Muscle of back (tissue), 11 donors: Measurements from ENCODE around the gene MIPOL1. TPM values are rescaled to one million over a fixed set of nuclear protein-coding genes. Genes with fewer than 3 reads are reported as not detected.
"Not testable (repeated sequence)": the region's sequence is repeated elsewhere in the genome, so short reads cannot be mapped to it uniquely, and the experiment has no call there.

Experiments used
- DNase-seq, 3 donors: peaks; one replicate each; pipeline versions ENCODE4 v3.0.0 to v3.0.0-alpha.2; 2013
- polyA plus RNA-seq, 10 donors: library from polyadenylated mRNA; unstranded; fragments of 120-200 nt; gene quantifications; one replicate each; pipeline ENCODE4 v1.2.1, GENCODE V29; 2013; ENCODE audit not compliant: insufficient read length in 10 of 10

MIPOL1 gene
- polyA plus RNA-seq, 10 donors: 4.2 to 8.3 (median 4.9) TPM

DNA sequence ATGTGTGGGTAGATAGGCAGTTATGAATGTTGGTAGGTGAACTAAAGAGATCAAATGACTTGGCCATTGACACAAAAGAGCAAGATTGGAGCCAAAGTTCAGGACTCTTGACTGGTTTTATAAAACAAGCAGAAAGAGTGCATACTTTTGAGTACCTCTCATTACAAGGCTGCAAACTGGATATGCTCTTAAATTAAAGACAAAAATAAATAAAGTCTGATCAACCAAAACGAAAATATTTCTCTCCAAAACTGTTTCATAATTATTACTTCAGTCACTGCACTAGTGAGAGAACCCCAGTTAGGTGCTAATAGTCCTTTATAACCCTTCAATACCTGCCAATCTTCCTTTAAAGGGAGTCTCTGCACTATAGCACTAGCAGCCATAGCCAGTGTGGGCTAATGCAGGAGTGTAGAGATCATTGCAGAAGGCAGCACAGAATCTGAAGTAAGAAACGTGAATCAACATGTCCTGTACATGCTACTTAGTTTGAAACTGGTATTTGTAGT, 250.2 kb downstream of the MIPOL1 start:
- DNase-seq: no peak

DNA sequence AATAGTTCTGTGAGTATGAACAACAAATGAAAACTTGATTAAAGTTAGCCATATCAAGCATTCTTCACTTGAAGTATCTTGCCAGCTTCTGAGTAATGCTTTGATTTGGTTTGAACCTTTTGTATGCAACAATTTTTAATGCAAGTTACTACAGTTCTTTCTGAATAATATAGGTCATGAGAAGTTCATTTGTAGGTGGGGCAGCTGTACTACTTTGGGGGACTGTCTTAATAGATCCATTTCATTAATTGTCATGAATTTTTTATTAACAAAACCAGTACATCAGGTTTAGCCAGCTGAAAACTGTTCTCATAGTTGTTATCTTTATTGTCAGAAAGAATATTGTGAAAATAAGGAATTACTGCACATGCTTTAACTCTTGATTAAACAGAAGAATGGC, 254.6 kb downstream of the MIPOL1 start:
- DNase-seq: no peak

DNA sequence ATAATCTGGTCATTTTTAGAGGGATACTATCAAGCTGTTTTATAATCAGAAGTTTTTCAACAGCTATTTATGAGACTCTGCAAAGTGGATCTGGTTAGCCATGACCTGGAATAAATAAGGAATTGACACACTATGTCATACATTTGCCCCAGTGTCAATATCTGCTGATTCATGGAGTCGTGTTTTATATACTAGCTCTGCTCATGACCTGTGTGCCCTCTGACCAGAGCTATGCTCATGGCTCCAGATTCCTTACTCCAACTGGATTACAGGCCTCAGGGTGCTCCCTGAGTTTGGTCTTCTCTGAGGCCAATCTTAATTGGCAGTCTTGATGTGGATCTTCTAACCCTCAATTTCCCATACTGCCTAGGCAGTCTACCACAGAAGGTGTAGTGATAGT, 256.2 kb downstream of the MIPOL1 start:
- no peak for DNase-seq

DNA sequence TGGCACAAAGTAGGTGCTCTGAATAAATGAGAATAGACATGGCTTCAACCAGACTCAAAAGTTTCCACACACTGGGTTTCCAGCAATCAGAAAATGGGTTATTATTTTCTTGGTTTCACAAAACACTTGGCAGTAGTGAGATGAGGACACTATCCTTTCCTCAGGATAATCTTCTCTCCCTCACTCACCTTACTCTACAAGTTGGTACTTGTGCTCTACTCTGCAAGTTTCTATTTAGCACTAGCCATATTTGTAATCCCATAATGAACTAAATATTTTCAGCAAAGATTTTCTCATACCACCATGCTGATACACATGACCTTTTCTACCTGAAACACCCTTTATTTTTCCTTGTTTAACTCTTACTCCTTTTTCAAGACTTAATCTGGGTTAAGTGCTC, 259.6 kb downstream of the MIPOL1 start:
- no peak for DNase-seq

DNA sequence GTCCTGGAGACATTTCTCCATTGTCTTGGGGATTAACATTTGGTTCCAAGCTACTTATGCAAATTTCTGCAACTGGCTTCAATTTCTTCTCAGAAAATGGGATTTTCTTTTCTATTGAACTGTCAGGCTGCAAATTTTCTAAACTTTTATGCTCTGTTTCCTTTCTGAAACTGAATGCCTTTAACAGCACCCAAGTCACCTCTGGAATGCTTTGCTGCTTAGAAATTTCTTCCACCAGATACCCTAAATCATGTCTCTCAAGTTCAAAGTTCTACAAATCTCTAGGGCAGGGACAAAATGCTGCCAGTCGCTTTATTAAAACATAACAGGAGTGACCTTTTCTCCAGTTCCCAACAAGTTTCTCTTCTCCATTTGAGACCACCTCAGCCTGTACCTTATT, 264.7 kb downstream of the MIPOL1 start:
- not testable (repeated sequence) for DNase-seq

DNA sequence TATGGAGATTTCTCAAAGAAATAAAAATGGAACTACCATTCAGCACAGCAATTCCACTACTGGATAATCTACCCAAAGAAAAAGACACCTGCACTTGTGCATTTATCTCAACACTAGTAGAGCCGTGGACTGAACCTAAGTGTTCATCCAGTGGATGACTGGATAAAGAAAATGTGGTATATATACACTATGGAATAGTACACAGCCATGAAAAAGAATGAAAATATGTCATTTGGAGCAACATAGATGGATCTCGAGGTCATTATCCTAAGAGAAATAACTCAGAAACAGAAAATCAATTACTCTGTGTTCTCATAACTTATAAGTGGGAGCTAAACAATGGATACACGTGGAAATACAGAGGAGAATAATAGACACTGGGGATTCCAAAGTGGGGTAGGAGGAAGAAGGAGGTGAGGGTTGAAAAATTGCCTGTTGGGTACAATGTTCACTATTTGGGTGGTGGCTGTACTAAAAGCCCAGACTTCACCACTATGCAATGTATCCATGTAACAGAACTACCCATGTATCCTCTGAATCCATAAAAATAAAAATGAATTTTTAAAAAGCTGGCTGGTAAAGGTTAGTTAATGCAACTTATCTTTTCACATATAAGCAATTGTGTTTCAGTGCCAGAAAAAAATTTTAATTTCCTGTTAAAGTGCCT, 266.6 kb downstream of the MIPOL1 start:
- DNase-seq: no peak

DNA sequence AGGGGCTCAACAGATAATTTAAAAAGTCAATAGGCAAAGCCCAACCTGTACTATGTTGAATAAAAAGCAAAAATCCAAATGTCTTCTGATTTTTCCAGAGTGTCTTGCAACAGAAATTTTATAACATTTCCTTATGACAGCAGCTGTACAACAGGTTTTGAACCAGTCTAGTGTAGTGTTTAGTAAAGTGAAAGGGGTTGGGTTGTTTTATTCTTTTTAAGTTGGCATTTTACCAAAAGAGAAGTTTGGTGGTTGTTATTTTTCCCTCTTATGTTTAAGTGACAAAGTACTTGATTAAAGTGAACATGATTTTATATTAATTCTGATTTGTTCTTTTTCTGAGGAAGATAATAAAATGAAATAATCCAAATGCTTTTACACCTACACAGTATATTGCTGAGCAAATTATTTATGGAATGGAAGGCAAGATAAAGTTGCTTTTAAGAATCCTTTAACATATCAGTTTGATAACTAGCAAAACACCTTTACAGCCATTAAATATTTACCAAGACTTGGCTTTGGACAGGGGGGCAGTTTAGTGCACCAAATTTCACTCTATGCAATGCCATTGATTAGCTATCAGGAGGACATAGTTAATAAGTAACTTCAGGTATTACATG, 268.4 kb downstream of the MIPOL1 start:
- DNase-seq: no peak

DNA sequence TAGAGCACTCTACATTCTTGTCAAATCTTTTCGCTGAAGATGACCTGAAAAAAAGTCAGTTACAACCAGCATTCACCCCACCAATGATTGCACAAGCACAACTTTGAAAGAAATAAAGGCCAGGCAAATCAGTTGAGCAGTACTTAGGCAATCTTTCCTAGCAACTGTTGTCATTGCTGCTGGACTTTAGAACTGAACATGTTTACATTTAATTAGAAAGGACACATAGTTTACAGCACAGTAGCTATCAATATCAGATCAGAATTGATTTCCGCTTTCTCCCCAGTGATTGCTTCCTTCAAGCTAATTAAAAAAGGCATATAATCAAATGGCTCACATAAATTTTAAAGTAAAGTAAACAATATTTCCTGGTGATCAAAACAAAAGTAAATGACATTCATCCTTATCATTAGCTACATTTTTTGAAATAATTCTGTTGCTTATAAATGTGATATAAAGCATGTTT, 268.9 kb downstream of the MIPOL1 start:
- DNase-seq: no peak

DNA sequence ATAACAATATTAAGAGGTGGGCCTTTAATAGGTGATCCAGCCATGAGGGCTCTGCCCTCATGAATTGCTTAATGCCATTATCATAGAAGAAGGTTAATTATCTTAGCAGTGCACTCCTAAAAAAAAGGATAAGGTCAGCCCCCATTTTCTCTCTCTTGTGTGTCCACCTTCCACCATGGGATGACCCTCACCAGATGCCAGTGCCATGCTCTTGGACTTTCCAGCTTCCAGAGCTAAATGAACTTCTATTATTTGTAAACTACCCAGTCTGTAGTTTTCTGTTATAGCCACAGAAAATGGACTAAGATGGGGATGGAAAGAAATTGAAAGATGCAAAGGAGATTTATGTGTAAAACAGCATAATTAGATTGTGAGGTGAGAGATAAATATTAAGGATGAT, 271.9 kb downstream of the MIPOL1 start:
- no peak for DNase-seq

DNA sequence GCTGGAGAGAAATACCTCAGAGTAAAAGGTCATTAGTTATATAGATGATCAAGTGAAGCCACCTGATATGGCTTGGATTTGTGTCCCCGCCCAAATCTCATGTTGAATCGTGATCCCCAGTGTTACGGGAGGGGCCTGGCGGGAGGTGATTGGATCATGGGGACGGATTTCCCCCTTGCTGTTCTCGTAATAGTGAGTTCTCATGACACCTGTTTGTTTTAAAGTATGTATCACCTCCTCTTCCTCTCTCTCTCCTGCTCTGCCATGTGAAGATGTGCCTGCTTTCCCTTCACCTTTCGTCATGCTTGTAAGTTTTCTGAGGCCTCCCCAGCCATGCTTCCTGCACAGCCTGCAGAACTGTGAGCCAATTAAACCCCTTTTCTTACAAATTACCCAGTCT, 272.5 kb downstream of the MIPOL1 start:
- no peak for DNase-seq

DNA sequence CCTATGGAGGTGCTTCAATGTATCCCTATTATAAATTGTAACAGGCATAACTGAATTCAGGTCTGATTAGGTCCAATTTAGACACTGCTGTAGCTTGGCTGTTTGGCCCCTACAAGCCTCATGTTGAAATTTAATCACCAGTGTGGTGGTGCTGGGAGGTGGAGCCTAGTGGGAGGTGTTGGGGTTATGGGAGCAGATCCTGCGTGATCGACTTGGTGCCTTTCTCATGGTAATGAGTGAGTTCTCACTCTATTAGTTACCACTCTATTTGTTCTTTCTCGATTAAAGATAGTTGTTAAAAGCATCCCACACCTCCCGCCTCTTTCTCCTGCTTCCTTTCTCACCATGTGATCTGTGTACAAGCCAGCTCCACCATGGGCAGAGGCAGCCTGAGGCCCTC, 275.2 kb downstream of the MIPOL1 start:
- DNase-seq: no peak

DNA sequence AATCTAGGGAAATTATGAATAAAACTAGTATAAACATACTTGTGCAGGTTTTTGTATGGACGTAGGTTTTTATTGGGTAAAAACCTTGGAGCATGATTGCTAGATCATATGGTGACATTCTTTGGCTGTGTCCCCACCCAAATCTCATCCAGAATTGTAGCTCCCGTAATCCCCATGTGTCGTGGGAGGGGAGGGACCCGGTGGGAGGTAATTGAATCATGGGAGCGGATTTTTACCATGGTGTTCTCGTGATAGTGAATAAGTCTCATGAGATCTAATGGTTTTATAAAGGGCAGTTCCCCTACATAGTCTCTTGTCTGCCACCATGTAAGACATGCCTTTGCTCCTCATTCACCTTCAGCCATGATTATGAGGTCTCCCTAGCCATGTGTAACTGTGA, 276.5 kb downstream of the MIPOL1 start:
- DNase-seq: no peak

DNA sequence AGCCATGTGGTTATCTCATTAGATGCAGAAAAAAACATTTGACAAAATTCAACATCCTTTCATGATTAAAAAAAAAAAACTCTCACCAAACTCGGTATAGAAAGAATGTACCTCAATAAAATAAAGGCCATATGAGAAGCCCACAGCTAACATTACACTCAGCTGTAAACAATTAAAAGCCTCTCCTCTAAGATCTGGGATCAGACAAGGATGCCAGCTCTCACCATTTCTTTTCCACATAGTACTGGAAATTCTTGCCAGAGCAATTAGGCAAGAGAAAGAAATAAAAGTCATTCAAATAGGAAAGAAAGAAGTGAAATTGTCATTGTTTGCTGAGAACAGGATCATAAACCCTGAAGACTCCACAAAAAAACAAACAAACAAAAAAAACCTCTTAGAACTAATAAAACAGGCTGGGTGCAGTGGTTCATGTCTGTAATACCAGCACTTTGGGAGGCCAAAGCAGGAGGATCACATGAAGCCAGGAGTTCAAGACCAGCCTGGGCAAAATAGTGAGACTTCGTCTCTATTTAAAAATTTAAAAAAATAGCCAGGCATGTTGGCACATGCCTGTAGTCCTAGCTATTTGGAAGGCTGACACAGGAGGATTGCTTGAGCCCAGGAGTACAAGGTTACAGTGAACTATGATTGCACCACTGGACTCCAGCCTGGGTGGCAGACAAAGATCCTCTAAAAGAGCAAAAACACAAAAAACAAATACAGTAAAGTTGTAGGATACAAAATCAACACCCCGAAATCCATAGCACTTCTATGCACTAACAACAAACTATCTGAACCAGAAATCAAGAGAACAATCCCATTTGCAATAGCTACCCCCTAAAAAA, 282.9 kb downstream of the MIPOL1 start:
- no peak for DNase-seq

DNA sequence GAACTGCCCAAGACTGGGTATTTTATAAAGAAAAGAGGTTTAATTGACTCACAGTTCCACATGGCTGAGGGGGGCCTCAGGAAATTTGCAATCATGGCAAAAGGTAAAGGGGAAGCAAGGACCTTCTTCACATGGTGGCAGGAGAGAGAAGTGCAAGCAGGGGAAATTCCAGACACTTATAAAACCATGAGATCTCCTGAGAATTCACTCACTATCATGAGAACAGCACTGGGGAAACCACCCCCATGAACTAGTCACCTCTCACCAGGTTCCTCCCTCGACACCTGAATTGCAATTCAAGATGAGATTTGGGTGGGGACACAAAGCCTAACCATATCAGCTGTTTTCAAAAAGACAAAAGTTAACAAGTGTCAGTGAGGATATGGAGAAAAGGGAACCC, 284.7 kb downstream of the MIPOL1 start:
- no peak for DNase-seq

DNA sequence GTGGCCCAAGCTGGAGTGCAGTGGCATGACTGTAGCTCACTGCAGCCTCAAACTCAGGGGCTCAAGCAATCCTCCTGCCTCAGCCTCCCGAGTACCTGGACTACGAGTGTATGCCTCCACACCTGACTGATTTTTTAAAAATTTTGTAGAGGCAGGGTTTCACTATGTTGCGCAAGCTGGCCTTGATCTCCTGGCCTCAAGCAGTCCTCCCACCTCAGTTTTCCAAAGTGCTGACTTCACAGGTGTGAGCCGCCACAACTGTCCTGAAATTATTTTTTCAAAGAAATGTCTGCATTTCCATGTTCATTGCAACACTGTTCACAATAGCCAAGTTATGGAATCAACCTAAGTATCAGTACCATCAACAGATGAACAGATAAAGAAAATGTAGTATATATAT, 285.9 kb downstream of the MIPOL1 start:
- DNase-seq: no peak

DNA sequence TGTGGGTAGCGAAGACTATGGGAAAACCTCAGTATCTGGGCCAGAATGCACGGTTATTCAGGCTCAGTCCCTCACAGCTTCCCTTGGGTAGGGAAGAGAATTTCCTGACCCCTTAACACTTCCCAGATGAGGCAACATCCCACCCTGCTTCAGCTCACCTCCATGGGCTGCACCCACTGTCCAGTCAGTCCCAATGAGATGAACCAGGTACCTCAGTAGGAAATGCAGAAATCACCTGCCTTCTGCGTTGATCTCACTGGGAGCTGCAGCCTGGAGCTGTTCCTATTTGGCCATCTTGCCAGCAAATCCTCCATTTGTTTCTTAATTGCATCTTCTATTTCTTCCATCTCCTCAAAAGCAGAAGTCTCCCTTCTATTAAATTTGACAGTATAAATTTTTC, 292.9 kb downstream of the MIPOL1 start:
- DNase-seq: no peak

DNA sequence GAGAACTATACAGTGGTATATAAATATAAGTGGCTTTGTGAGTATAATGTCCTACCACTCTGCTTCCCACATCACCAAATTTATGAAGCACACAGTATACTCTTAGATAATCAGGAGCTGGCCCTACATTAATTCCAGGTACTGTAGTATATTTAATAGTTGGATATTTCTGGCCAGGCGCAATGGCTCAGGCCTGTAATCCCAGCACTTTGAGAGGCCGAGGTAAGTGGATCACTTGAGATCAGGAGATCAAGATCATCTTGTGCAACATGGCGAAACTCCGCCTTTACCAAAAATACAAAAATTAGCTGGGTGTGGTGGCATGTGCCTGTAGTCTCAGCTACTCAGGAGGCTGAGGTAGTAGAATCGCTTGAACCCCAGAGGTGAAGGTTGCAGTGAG, 293.3 kb downstream of the MIPOL1 start:
- DNase-seq: no peak

DNA sequence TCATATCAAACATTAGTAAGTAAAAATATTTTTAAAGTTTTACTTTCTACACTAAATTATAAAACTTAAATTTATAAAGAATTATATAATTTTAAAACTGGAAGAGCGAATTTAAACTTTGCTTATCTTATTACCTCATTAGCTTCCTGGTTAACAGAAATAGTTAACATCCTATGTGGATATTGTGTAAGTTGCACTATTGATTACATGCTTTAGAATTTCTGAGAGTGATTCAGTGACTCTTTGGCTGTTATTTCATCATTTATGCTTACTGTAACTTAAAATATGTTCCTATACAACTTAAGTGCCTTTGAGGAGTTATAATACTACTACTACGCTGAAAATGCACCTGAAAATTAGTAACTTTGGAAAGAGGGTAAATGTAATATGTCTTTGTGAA, 295.9 kb downstream of the MIPOL1 start:
- no peak for DNase-seq

DNA sequence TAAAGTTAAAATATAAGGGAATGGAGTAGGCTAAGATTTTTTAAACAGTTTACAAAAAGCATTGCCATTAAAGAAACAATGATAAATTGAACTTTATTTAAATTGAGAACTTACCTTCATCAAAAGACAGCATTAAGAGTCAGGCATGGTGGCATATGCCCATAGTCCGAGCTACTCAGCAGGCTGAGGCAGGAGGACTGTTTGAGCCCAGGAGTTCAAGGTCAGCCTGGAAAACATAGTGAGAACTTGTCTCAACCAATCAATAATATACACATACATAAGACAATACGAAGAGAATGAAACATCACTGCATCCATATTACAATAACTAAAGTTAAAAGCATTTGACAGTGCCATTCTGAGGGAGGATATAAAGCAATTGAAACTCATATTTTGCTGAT, 299.7 kb downstream of the MIPOL1 start:
- no peak for DNase-seq

DNA sequence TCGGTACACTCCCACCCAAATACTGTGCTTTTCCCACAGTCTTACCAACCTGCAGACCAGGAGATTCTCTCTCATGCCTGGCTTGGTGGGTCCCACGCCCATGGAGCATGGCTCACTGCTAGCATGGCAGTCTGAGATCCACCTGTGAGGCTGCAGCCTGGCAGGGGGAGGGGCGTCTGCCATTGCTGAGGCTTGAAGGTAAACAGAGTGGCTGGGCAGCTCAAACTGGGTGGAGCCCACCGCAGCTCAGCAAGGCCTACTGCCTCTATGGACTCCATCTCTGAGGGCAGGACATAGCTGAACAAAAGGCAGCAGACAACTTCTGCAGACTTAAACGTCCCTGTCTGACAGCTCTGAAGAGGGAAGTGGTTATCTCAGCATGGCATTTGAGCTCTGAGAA, 304.1 kb downstream of the MIPOL1 start:
- DNase-seq: no peak

DNA sequence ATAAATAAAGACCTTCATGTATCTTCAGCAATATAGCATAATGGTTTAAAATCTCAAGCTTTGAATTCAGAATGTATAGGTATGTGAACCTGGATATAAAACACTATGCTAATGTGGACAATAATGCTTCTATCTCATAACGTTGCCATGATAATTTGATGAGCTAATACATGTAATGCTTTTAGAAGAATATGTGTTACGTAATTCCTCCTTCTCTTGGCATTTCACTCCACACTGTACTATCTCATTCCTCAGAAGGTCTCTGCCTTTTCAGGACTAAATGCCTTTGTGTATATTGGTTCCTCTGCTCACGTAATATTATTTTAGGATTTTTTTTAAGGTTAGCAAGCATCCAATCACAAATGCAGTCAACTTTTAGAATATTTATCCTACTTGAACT, 310.8 kb downstream of the MIPOL1 start:
- no peak for DNase-seq

DNA sequence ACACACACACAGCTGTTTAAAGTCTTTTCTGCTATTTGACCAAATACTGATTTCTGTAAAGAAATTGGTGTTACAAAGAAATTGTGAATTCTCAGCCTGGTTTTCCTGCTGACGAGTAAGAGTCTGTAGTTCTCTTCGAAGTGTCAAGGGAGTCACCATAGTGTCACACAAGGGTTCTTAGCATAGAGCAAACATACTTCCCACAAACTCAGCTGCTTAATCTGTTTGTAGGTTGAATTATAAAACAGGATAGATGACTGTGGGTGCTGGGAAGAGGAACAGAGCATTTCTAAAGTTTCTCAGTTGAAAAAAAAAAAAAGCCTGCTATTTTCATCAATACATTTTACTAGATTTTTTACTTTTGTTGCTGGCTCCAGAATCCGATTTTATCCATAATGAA, 314.4 kb downstream of the MIPOL1 start:
- DNase-seq: no peak

DNA sequence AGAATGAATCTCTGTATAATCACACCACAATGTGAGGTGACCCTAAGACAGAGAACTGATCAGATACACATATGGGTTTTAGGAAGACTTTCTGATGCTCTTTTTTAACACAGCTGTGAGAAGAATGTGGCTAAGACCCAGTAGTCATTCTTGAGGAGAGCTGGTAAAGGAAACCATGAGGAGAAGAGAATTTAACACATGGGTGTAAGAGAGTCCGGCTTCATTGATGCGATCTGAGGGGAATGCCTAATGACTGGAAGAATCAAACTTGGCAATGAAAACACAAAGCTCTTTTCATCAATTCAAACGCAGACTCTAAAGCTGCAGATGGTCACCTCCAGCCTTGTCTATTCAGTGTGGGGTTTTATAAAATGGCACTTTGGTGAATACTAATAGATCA, 318.0 kb downstream of the MIPOL1 start:
- DNase-seq: no peak
